ENCODE results near the gene ZNF584. TPM values are rescaled to one million over a fixed set of nuclear protein-coding genes. Genes with fewer than 3 reads are reported as not detected.
"Not testable (repeated sequence)": the region's sequence is repeated elsewhere in the genome, so short reads cannot be mapped to it uniquely, and the experiment has no call there.

Gene ZNF584
- total RNA-seq, 1 donor from 2014 or later: 6.9 TPM

DNA sequence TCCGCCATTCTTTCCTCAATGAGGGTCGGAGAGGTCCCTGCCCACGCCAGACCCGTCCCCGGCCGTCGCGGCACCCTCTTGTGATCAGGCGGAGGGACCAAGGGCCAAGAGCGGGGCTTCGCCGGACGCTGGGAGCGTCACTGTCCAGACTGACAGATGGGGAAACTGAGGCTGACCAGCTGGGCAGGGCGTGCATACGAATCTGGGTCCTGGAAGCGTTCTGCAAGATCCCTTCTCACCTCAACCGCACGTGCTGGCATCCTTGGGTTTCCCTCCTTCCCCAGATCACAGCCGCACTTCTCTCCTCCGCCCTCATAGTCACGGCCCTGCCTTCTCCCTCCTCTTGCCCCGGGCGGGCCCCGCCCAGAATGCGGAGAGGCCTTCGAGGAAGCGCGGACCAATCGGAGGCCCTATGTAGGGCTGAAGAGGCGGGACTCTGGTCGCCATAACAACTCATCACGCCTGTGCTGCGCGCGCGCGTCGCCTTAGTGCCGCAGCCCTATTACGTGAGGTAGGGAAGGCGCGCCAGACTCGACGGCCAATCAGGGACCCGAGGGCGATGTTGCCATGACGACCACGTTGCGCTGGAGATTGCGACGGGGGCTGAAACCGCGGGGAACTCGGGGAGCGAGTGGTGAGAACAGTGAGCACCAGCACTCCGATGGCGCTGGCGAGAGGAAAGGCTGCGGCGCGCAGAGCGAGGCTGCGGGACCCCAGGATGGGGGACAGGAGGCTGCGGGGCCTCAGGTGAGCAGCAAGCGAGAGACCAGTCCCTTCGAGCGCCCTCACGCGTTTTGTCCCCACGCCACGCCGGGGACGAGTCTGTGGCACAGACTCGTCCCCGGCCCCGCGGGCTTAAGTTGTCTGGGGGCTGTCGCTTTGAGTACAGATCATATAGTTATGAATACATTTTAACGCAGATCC, 7.3 kb upstream of the ZNF584 start:
- Histone ChIP-seq H4K20me1 (ENCODE audit: low read depth) (no peaks in the 10 kb centered on the region), H3K36me3 (no peaks in the 10 kb centered on the region), H3K4me3 (peak overlapping the region; percentile 68), H2AFZ (replicated peaks) (no peak overlapping the region), H3K9me3 (ENCODE audit: low read depth) (no peaks in the 10 kb centered on the region), H3F3A (ENCODE audit: low read depth) (peaks cover 13% of the 10 kb centered on the region), H3K79me2 (ENCODE audit: low read depth) (peaks cover 13% of the 10 kb centered on the region), H3K9ac (peak overlapping the region; percentile 56), H3K27me3 (peaks cover 16% of the 10 kb centered on the region), H3K27ac (no peak overlapping the region), H3K4me2 (peak overlapping the region; percentile 81), H3K4me1 (peaks cover 3% of the 10 kb centered on the region)
- TF ChIP-seq, protein P1, sequence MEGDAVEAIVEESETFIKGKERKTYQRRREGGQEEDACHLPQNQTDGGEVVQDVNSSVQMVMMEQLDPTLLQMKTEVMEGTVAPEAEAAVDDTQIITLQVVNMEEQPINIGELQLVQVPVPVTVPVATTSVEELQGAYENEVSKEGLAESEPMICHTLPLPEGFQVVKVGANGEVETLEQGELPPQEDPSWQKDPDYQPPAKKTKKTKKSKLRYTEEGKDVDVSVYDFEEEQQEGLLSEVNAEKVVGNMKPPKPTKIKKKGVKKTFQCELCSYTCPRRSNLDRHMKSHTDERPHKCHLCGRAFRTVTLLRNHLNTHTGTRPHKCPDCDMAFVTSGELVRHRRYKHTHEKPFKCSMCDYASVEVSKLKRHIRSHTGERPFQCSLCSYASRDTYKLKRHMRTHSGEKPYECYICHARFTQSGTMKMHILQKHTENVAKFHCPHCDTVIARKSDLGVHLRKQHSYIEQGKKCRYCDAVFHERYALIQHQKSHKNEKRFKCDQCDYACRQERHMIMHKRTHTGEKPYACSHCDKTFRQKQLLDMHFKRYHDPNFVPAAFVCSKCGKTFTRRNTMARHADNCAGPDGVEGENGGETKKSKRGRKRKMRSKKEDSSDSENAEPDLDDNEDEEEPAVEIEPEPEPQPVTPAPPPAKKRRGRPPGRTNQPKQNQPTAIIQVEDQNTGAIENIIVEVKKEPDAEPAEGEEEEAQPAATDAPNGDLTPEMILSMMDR (IDR thresholded peaks at IDR 0.05): no peak
- TF ChIP-seq EZH2phosphoT487 (IDR thresholded peaks at IDR 0.05) (no peak), EZH2 (IDR thresholded peaks at IDR 0.05) (no peak)
- DNase-seq (ENCODE audit: low spot score): peak; percentile 100
- Mint-ChIP-seq H3K4me3 (peak overlapping the region; percentile 97), H3K27me3 (ENCODE audit: insufficient read depth, low read depth) (no peaks in the 10 kb centered on the region), H3K36me3 (peaks cover 11% of the 10 kb centered on the region), H3K9me3 (peaks cover 7% of the 10 kb centered on the region), H3K27ac (peak overlapping the region; percentile 90), H3K4me1 (peaks cover 17% of the 10 kb centered on the region)

DNA sequence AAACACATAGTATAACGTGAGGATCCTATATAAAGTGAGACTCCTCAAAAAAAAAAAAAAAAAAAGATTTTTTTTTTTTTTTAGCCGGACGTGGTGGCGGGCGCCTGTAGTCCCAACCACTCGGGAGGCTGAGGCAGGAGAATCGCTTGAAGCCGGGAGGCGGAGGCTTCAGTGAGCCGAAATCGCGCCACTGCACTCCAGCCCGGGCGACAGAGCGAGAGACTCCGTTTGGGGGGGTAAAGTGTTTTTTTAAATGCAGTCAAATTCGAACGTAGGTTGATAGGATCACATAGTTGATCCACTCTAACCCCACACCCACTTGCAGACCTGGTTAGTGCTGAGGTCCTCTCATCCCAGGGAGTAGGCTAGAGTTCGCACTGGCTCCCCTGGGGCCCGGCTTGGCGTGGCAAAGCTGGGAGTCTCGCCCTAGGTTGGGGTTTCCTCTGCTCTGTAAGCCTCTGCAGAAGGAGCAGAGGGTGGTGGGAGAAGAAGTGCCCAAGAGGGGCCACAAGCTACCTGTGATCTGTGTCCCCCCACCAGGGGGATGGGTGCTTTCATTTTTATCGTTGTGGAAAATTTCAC, 6.5 kb upstream of the ZNF584 start:
- peaks cover 25% of the 10 kb centered on the region for H3K4me1 Mint-ChIP-seq
- H3K9me3 Mint-ChIP-seq: peaks cover 13% of the 10 kb centered on the region
- H3K4me3 Mint-ChIP-seq: peak overlapping the region; percentile 97
- Histone ChIP-seq H3K36me3 (no peaks in the 10 kb centered on the region), H3K9ac (peak overlapping the region; percentile 56), H3F3A (ENCODE audit: low read depth) (peaks cover 20% of the 10 kb centered on the region), H3K79me2 (ENCODE audit: low read depth) (peaks cover 13% of the 10 kb centered on the region), H3K4me3 (peak overlapping the region; percentile 68), H4K20me1 (ENCODE audit: low read depth) (no peaks in the 10 kb centered on the region), H3K9me3 (ENCODE audit: low read depth) (no peaks in the 10 kb centered on the region), H2AFZ (replicated peaks) (no peak overlapping the region), H3K27me3 (peaks cover 8% of the 10 kb centered on the region), H3K4me1 (peaks cover 3% of the 10 kb centered on the region), H3K27ac (no peak overlapping the region), H3K4me2 (peak overlapping the region; percentile 71)
- peaks cover 17% of the 10 kb centered on the region for H3K36me3 Mint-ChIP-seq
- no peak overlapping the region for H3K27ac Mint-ChIP-seq
- no peak for DNase-seq (ENCODE audit: low spot score)
- TF ChIP-seq EZH2 (IDR thresholded peaks at IDR 0.05): no peak
- no peak for TF ChIP-seq EZH2phosphoT487 (IDR thresholded peaks at IDR 0.05)
- TF ChIP-seq, protein P1 (IDR thresholded peaks at IDR 0.05): no peak
- H3K27me3 Mint-ChIP-seq (ENCODE audit: insufficient read depth, low read depth): no peaks in the 10 kb centered on the region

DNA sequence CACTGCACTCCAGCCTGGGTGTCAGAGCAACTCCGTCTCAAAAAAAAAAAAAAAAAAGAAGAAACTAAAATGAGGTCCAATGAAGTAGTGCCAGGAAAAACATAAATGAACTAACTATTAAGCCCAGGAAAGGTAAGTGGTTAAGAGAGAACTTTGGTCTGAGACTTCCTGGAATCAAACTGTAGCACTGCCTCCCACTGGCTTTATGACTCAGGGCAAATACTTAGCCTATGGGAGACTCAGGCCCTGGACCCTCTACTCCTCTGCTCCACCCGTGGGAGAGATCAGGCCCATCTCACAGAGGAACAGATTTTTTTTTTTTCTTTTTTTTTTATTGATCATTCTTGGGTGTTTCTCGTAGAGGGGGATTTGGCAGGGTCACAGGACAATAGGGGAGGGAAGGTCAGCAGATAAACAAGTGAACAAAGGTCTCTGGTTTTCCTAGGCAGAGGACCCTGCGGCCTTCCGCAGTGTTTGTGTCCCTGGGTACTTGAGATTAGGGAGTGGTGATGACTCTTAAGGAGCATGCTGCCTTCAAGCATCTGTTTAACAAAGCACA, 4.5 kb upstream of the ZNF584 start:
- not testable (repeated sequence) for DNase-seq (ENCODE audit: low spot score); H3K4me2 ChIP-seq; H3K9ac ChIP-seq; H2AFZ ChIP-seq (replicated peaks); H3K27ac Mint-ChIP-seq; H3K4me3 ChIP-seq; H3K27ac ChIP-seq; H3K36me3 ChIP-seq; H3K27me3 Mint-ChIP-seq (ENCODE audit: insufficient read depth, low read depth); H3K27me3 ChIP-seq; H4K20me1 ChIP-seq (ENCODE audit: low read depth); H3K9me3 ChIP-seq (ENCODE audit: low read depth); H3K4me1 ChIP-seq
- H3K36me3 Mint-ChIP-seq: peaks cover 17% of the 10 kb centered on the region
- Histone ChIP-seq H3F3A (ENCODE audit: low read depth) (peaks cover 25% of the 10 kb centered on the region), H3K79me2 (ENCODE audit: low read depth) (peaks cover 13% of the 10 kb centered on the region)
- peak overlapping the region; percentile 66 for H3K4me3 Mint-ChIP-seq
- peaks cover 13% of the 10 kb centered on the region for H3K9me3 Mint-ChIP-seq
- peaks cover 35% of the 10 kb centered on the region for H3K4me1 Mint-ChIP-seq
